ENCODE measurements around the gene GLI3.
A peak's percentile ranks its signal among the peaks of the same experiment; 100 is the strongest.

Gene GLI3

DNA sequence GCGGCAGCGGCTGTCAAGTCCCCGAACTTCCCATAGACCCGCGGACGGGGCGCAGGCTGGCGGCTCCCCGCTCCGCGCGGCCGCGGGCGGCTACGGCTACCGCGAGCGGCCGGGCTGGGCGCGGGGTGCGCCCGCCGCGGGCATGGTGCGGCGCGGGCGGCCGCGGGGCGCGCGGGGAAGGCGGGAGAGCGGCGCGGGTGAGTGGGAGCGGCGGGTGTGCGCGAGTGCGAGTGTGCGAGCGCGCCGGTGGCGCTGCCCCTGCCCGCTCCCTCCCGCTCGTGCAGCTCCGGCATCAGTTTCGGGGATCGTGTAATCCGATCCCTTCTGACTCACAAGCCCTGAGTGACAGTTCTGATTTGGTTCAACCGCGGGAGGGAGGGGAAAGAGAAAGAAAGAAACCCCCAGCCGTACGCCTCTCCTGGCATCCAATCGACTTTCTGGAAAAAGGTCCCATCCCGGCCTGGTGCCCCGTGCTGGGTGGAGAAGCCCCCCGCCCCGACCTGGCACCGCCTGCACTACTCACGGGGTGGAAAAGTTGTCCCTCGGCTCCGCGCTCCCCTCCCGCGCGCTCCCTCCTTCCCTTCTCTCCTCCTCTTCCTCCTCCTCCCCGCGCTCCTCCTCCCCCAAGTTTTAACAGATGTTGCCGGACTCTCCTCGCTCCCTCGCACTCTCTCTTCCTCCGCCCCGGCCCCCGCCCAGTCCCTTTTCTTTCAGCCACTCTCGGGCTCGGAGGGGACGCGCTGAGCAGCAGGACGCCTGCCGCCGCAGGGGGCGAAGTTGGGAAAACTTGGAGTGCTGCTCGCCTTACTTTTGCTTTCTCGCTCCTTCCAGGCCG, at the start of gene GLI3:
TSS of gene GLI3 (minus strand) at position 234 of the 835 bp plus-strand sequence. CDS start 13,956 bp downstream, outside the sequence.
- peak within 1 kb of the TSS; percentile 59 for H3K4me3 ChIP-seq (ENCODE audit: low read depth, low read length)

DNA sequence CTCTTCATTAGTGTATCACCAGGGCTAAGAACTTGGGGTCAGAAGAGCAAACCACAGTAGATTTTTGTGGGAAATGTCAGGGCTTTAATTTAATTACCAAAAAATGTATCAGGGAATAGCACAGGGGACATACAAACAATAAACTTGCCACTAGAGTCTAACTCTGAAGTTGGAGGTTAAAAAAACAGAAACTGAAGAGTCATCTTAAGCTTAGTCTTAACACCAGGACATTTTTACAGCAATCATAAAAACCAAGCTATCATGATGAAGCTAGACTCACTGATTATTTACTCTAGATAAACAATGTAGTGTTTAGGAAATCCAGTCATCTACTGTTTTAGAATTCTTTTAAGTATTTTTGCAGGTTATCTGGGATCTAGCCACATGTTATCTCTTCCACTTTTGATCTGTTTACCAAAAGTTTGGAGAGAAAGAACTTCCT, 48.4 kb upstream of the GLI3 start:
- TF ChIP-seq, protein P1, sequence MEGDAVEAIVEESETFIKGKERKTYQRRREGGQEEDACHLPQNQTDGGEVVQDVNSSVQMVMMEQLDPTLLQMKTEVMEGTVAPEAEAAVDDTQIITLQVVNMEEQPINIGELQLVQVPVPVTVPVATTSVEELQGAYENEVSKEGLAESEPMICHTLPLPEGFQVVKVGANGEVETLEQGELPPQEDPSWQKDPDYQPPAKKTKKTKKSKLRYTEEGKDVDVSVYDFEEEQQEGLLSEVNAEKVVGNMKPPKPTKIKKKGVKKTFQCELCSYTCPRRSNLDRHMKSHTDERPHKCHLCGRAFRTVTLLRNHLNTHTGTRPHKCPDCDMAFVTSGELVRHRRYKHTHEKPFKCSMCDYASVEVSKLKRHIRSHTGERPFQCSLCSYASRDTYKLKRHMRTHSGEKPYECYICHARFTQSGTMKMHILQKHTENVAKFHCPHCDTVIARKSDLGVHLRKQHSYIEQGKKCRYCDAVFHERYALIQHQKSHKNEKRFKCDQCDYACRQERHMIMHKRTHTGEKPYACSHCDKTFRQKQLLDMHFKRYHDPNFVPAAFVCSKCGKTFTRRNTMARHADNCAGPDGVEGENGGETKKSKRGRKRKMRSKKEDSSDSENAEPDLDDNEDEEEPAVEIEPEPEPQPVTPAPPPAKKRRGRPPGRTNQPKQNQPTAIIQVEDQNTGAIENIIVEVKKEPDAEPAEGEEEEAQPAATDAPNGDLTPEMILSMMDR (IDR thresholded peaks at IDR 0.05; ENCODE audit: borderline replicate concordance, insufficient read depth, low read depth, low read length) = no peak
- H3K4me3 ChIP-seq (ENCODE audit: low read depth, low read length) = no peak overlapping the region

More for the DNA sequence above, at the start of gene GLI3:
- TF ChIP-seq, protein P1 (IDR thresholded peaks at IDR 0.05; ENCODE audit: borderline replicate concordance, insufficient read depth, low read depth, low read length) = no peak

DNA sequence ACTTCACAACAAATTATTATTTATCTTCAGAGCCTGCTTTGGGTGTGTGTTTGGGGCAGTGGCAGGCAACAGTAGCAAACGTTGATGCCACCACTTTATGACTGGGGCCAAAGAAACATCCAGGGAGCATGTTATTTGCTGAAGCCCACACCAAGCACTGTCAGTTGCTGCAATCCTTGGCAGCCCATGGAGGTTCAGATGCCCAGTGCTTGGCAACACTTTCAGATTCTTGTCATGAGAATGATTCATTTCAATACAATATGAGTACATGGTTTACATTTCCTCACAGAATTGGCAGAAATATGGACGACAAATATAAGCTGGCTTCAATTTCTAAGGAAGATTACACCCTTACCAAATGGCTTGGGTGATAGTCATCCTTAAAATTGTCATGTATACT, 46.5 kb upstream of the GLI3 start:
- TF ChIP-seq, protein P1 (IDR thresholded peaks at IDR 0.05; ENCODE audit: borderline replicate concordance, insufficient read depth, low read depth, low read length) = no peak
- H3K4me3 ChIP-seq (ENCODE audit: low read depth, low read length) = no peak overlapping the region

DNA sequence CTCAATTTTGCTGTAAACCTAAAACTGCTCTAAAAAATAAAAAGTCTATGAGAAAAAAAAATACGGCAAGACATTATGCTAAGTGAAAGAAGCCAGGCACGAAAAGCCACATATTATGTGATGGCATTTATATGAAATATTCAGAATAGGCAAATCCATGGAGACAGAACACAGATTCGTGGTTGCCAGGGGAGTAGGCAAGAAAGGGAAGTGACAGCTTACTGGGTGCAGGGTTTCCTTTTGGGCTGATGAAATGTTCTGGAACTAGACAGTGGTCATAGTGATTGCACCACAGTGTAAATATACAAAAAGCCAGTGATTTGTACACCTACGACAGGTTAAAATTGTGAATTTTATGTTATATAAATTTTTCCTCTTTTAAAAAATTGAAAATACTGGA, 41.3 kb upstream of the GLI3 start:
- TF ChIP-seq, protein P1 (IDR thresholded peaks at IDR 0.05; ENCODE audit: borderline replicate concordance, insufficient read depth, low read depth, low read length) = no peak

DNA sequence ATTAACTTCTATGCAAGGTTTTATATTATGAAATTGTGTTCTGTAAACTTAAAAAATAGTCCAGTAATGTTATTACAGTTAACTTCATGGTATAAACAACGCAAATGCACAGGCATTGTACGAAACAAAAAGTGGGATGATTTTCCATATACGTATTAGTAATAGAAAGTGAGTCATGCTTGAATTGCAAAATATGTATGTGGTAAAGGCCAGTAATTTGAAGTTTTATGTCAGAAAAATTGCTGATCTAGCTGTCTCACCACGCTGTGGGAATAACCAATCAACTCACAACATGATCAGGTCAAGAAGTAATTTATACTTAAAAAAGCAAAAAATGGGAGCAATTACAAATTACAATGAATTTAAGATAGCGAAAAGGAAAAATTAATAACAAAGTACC, 37.0 kb upstream of the GLI3 start:
- H3K4me3 ChIP-seq (ENCODE audit: low read depth, low read length) = no peak overlapping the region
- TF ChIP-seq, protein P1 (IDR thresholded peaks at IDR 0.05; ENCODE audit: borderline replicate concordance, insufficient read depth, low read depth, low read length) = no peak

More for the DNA sequence above, 41.3 kb upstream of the GLI3 start:
- no peak overlapping the region for H3K4me3 ChIP-seq (ENCODE audit: low read depth, low read length)

DNA sequence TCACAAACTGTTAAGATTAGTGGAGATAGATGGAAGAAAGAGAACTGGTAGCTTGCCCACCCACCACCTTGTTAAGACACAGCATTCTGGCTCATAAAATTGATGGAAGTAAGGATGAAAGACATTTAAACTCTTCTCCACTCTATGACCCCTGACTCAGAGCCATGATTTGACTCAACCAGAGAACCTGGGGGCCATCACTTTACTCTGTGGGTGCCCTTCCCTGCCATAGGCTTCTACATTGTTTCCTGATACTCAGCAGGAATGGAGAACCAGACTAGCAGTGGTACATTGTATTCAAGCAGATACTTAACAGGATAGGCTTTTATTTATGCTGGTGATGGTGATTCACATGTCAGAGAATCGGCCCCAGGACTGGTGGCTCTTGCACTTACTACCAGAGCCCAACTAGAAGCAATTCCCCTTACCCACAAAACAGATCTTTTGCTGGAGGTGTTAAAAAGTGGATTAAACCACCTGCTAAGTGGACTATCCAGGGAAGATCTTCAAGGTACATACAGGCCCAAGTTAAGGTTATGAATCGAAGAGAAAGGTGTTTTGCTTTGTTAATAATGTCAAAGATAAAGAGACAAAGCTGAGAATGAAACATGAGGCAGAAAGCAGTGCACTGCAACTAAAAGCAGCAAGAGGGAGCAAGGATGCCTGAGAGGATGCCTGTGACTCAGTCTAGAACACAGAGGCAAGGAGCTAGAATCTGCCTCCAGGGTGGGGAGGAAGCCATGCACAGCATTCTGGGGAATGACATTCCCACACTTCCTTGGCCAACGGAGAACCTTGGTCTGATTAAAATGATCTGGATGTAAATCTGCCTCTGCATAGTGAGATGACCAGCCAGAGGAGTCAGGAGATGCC, 36.0 kb upstream of the GLI3 start:
- no peak overlapping the region for H3K4me3 ChIP-seq (ENCODE audit: low read depth, low read length)
- TF ChIP-seq, protein P1 (IDR thresholded peaks at IDR 0.05; ENCODE audit: borderline replicate concordance, insufficient read depth, low read depth, low read length) = no peak
